ENCODE data around the gene UBE2B.

The UBE2B gene

GRCh38 chr5:134438721-134439123 lies 67.4 kb downstream of the UBE2B start:
- no peak for DNase-seq

- no peak for DNase-seq
Measured at GRCh38 chr5:134439210-134439654, 67.9 kb downstream of the UBE2B start.

GRCh38 chr5:134440201-134440755 lies 68.9 kb downstream of the UBE2B start:
- no peak for DNase-seq
